Stimulated activated CD8-positive, alpha-beta memory T cell treated with anti-CD3 and anti-CD28 coated beads, Interleukin-12 subunit alpha, Interleukin-12 subunit beta, amount 100 ng/mL, for 24 hours (primary cell): ENCODE data around the gene UMOD.

Source experiments
- DNase-seq: peaks from one replicate; pipeline ENCODE4 v3.0.0-alpha.2; 2020; ENCODE audit errors: extremely low read depth

UMOD gene

DNA sequence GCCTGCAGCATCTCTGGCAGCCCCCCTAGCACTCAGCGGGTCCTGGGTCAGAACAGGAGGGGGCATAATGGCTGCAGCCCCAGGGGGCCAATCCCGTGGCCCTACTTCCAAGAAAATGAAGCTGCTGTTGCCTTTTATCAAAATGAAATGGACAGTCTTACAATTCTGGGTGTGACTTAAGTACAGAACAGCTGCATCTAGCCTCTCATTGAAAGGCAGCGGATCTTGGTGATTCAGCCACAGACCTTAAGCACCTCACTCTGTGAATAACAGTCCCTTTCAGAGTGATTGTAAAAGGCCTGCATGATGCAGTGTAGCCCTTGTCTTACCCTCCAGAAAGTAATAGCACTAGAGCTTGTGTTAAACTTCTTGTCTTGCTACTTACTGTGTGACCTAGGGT is 11.5 kb upstream of the UMOD start:
- DNase-seq = no peak

DNA sequence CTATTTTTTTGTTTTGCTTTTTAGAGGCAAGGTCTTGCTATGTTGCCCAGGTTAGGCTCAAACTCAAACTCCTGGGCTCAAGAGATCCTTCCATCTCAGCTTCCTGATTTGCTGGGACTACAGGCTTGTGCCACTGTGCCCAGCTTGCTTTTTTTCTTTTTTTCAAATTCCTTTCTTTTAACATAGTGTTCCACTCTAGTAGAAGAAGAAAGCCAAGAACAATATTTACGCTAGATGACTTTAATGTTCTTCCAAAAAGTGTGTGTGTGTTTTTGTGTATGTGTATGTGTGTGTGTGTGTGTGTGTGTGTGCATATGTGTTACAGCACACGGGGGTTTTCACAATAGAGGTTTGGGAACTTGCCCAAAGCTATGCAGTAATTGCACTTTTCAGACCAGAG is 10.7 kb upstream of the UMOD start:
- DNase-seq = no peak

DNA sequence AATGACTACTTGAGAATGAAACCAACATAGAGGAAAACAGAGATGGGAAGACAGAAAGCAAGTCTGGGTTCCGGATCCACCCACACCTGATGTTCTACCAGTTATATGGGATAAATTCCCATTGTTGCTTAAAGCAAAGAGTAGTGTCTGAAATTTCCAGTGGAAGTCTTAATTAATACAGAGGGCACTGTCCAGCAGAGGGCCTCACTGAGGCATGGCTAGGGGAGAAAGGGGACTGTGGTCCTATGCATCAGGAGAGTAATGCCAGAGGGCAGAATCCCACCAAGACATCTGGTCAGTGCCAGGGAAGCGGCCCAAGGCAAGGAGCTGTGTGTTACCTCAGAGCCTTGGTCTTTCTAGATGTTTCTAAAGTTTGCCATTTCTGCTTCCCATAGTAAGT is 7.5 kb upstream of the UMOD start:
- no peak for DNase-seq

DNA sequence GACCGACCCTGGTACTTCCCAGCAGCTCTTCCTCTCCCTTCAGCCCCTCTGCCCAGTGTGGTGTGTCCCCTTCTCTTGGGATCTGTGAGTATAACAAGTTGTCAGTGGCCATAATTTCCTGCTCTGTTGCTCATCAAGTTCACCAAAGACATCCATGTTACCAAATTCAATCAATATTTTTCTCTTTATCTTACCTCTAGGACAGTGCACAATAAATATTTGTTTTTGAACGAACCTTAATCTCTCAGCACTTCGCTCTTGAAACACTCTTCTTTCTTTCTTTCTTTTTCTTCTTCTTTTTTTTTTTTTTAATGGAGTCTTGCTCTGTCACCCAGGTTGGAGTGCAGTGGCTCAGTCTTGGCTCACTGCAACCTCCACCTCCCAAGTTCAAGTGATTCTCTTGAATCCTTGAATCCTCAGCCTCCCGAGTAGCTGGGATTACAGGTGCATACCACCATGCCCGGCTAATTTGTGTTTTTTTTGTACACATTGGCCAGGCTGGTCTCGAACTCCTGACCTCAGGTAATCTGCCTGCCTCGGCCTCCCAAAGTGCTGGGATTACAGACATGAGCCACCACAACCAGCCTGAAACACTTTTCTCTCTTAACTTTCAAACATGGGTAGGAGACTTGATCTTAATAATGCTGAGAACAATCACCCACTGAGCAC is 2.7 kb upstream of the UMOD start:
- no peak for DNase-seq

- no peak for DNase-seq
Measured at GRCh38 chr16:20353379-20353778, 864 bp upstream of the UMOD start.

DNA sequence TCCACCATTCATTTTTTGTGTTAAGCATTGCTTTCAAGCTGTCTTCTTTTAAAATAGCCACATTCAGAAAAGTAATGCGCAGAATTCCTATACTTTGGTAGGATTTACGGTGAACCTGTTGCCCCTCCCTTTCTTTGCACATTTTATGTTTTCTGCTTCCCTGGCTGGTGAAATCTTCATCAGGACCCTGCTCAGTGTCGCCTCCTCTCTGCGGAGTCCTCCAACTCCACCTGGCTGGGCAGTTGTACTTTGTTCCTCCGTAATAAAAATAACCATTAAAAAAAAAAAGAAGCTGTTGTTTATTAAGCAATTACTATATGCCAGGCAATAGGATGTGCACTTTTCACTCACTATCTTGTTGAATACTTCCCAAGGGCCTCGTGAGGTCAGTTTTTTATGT is 2.9 kb downstream of the UMOD start:
- DNase-seq = no peak

- no peak for DNase-seq
Measured at GRCh38 chr16:20348365-20349185, 3.9 kb downstream of the UMOD start.

- DNase-seq = no peak
Measured at GRCh38 chr16:20347666-20348364, 4.7 kb downstream of the UMOD start.

DNA sequence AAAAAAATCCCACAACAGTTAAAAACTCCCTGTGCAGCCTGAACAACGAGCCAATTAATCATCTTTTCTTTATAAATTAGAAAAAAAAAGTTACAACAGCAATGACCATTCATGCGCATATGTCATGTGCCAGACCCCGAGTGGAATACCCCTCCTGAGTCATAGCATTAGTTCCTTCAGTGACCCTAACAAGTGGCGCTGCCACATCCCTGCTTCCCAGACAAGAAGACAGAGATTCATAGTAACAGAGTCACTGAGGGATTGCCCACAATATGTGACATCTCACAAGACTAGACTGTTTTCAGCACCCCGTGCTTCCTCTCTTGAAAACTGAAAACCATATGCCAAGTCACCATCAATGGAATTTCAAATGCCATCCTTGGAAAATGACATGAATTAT is 7.9 kb downstream of the UMOD start:
- no peak for DNase-seq

DNA sequence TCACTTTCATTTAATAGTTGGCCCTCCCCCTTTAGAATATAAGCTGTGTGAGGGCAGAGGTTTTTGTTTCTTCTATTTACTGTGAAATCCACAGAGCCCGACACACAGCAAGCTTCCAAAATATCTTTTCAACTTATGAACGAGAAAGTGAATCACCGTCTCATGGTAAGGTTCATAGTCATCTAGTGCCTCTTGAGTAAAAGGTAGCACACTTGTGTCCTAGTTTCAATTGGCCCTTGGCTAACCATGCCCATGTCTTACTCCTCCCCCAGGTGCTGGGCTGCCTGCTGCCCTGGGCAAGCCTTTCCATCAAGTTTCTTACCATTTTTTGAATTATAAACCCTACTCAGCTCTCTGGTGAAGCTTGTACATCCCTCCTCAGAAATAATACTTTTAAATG is 12.8 kb downstream of the UMOD start:
- DNase-seq = no peak

DNA sequence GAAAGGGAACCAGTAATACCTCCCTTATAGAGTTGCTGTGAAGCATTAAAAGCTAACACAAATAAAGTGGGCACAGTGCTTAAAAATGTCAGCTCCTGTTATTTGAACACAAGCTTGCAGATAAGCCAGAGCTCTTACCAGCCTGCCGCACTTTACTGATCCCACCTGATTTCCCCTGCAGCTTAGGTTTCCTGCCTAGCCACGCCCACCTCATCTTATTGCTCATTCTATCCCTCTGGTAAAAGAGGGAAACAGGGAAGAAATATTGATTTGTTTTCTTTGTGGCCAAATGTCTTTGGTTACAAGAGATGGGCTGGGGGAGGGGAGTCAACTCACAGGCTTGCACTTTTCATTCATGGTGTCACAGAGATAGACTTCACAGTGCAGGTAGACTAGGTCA is 15.6 kb downstream of the UMOD start:
- DNase-seq = no peak

DNA sequence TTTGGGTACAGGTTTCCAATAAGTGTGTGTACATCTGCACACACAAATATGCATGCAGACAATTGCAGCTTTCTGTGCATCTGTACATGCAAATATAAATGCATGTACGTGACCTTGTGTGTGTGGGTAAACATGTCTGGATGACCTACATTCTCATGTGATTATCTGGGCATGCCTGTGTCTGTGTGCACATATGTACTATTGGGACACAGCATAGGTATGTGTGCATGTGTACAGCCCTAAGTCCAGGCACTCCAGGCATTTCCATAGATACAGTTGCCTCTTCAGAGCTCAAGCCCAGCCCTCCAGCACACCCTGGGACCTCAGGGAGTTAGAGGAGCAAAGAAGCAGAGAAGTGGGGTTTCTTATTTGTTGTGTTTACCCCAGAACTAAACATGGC is 18.1 kb downstream of the UMOD start:
- DNase-seq = no peak

- DNase-seq = no peak
Measured at GRCh38 chr16:20333120-20333519, 19.4 kb downstream of the UMOD start.

- DNase-seq = no peak
Measured at GRCh38 chr16:20332411-20332810, 20.1 kb downstream of the UMOD start.

GRCh38 chr16:20331635-20332034 is 20.9 kb downstream of the UMOD start:
- no peak for DNase-seq

DNA sequence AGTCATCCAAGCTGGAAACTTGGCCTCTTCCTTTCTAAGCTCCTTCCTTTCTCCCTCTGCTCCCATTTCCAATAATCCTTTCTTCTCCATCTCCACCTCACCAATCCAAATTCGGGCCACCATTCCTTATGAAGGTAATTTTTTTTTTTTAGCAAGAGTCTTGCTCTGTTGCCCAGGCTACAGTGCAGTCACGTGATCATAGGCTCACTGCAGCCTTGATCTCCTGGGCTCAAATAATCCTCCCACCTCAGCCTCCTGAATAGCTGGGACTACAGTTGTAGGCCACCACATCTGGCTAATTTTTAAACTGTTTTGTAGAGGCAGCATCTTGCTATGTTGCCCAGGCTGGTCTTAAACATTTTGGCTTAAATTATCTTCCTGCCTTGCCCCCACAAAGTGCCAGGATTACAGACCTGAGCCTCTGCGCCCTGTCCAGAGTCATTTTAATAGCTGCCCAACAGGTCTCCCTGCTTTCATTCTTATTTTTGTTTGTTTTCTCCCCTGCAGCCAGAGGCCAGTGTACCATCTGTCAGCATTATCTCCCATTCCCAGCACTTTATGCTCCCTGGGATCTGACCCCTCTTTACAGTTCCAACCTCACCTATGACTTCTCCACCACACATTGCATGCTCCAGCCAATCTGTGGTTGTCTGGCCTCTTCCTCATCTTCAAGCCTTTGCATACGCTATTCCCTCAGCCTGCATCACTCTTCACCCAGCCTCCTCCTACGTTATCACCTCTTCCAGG is 22.9 kb downstream of the UMOD start:
- DNase-seq = no peak

GRCh38 chr16:20327444-20328041 is 25.0 kb downstream of the UMOD start, which contains the start of gene GP2:
GP2 (minus strand) TSS chr16:20327513; CDS start chr16:20326431, 1,082 bp downstream.
- DNase-seq = no peak

DNA sequence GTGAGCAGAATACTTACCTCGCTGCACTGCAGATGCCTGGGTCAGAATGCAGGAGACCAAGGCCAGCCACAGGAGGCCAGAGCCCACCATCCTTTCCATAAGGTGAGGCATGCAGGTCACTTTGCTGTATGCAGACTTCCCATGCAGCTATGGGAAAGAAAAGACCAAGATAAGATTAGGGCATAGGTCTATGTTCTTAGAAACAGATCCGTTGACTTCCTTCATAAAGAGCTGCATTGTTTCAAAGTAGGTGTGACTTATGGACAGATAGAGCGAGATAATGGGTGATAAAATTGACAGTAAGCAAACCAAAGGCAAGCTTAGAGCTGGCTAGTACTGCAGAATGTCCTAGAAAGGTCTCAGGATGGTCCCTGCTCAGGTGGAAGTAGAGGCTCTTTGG is 26.2 kb downstream of the UMOD start:
- no peak for DNase-seq

DNA sequence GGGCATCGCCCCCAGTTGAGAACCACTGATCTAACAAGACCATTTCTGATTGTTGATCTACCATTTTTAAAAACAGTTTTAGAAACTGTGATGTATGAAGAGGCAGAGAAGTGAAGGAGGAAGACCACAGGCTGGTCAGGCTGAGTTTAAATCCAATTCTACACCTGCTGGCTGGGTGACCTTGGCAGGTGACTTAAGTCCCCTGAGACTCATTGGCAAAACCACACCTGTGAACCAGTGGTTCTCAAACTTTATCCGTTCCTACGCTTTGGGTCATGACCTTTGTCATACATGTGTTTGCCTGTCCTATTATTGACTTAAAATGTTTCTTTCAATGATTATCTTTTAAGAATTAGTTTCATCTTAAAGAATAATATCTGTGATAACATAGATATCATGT is 27.5 kb downstream of the UMOD start:
- no peak for DNase-seq

- no peak for DNase-seq
Measured at GRCh38 chr16:20323591-20324117, 28.9 kb downstream of the UMOD start.

DNA sequence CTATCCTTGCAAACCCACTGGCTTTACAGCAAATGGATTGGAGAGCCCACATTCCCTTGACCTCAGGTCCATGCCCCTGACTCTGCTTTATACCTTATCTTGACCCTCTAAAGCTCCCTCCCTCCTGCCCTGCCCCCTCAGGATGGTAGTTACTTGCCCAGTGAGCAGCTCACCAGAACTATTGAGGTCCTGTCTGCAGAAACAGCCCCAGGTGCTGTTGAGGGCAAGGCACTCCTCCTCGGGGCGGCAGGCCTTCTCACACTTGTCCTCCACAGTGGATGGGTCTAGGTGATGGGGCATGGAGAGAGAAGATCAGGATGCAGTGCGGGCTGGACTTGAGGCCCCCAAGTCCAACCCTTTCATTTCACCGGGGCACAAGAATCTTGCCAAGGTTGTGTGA is 29.8 kb downstream of the UMOD start:
- DNase-seq = no peak
